ENCODE measurements around the gene TEDDM1. TPM values are rescaled to one million over a fixed set of nuclear protein-coding genes. Genes with fewer than 3 reads are reported as not detected.

The TEDDM1 gene
- total and polyA plus RNA-seq, 10 of the 15 experiments (the other 5 are each of a cell fraction or from before 2014, with no cell fraction given) = 0.11 TPM; not detected in 9

GRCh38 chr1:182405578-182405977, 5.1 kb upstream of the TEDDM1 start (continued):
- no peak for TF ChIP-seq TCF7 (IDR thresholded peaks at IDR 0.05; ENCODE audit: borderline replicate concordance)
- TF ChIP-seq CBFB (IDR thresholded peaks at IDR 0.05; ENCODE audit: low read depth) = no peak
- no peak for TF ChIP-seq PML (IDR thresholded peaks at IDR 0.05; ENCODE audit: low read length)
- TF ChIP-seq PAX8 (IDR thresholded peaks at IDR 0.05) = no peak
- TF ChIP-seq, protein P1, sequence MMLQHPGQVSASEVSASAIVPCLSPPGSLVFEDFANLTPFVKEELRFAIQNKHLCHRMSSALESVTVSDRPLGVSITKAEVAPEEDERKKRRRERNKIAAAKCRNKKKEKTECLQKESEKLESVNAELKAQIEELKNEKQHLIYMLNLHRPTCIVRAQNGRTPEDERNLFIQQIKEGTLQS (IDR thresholded peaks at IDR 0.05; ENCODE audit: borderline replicate concordance, extremely low read depth, low read depth, low read length) = no peak
- TF ChIP-seq MYC (IDR thresholded peaks at IDR 0.05; ENCODE audit: insufficient read depth, insufficient read length, insufficient replicate concordance, low read length, severe bottlenecking) = no peak

GRCh38 chr1:182404781-182405180, 4.3 kb upstream of the TEDDM1 start:
- Histone ChIP-seq H3K79me2 (ENCODE audit: control insufficient read depth, insufficient read depth, low read length) (no peaks in the 10 kb centered on the region), H3K9ac (ENCODE audit: control insufficient read depth, insufficient read depth, low read length) (no peak overlapping the region), H3K27me3 (replicated peaks in 1 of 2; ENCODE audit: control insufficient read depth in 2 of 2, insufficient read depth in 2 of 2, low read length in 1 of 2) (no peaks in the 10 kb centered on the region), H2AFZ (ENCODE audit: control insufficient read depth, low read depth, low read length) (no peak overlapping the region), H3K27ac (ENCODE audit: control insufficient read depth, insufficient read depth) (no peak overlapping the region), H4K20me1 (ENCODE audit: control insufficient read depth, insufficient read depth) (no peaks in the 10 kb centered on the region), H3K36me3 (ENCODE audit: control insufficient read depth in 2 of 2, insufficient read depth in 2 of 2, low read length in 1 of 2) (no peaks in the 10 kb centered on the region), H3K4me1 (ENCODE audit: control insufficient read depth, insufficient read depth, low read length) (no peaks in the 10 kb centered on the region), H3K9me3 (replicated peaks; ENCODE audit: control insufficient read depth, insufficient read depth, low read length) (no peaks in the 10 kb centered on the region; the same call in 2 of the 3 replicates), H3K4me2 (ENCODE audit: control insufficient read depth, insufficient read depth) (no peak overlapping the region), H3K4me3 (no peak overlapping the region)
- BruUV-seq (replicated peaks) = no TSS peak
- ChIA-PET SMC1A (ENCODE audit: uncharacterized antibody, unreplicated experiment) (interaction anchor here (1.0 to 1.7 kb wide), 2 partner anchors 8 to 190 kb away, joined by 3 to 13 read pairs; no protein-coding TSS in a partner anchor), POLR2A (no interaction called here), CTCF (interaction anchor here (0.8 to 1.3 kb wide), 3 partner anchors 8 to 262 kb away, joined by 3 to 5 read pairs (median 3); no protein-coding TSS in a partner anchor), RAD21 (ENCODE audit: unreplicated experiment) (interaction anchor here (1.3 kb wide), 1 partner anchor 261 kb away, joined by 5 read pairs; no protein-coding TSS in a partner anchor)
- TF ChIP-seq RAD21 (IDR thresholded peaks at IDR 0.05; ENCODE audit: insufficient read depth, low read depth, low read length) (0 out of 2 replicates have a peak, but pooled peaks have one; percentile 4), CTCF (IDR thresholded peaks at IDR 0.05 in 2 of 3, conservative IDR thresholded peaks at IDR 0.05 in 1 of 3; ENCODE audit: control insufficient read depth in 2 of 3, extremely low read depth in 1 of 3, insufficient read depth in 1 of 3, low read depth in 3 of 3, low read length in 3 of 3) (0 out of 6 replicates have a peak, but pooled peaks of 1 of the 3 experiments have one; percentile 1), RBBP5 (conservative IDR thresholded peaks at IDR 0.05) (no peak)
- peak; percentile 49; the same call in 2 of the 3 replicates for ATAC-seq
- WGBS (ENCODE audit: insufficient coverage, insufficient replicate concordance, low lambda C conversion rate, missing lambda C conversion rate) = 0% methylated on average over 1 of the region's 1 CpG
- no peak for FAIRE-seq
- intact Hi-C loops (cut with micrococcal nuclease; ENCODE audit: unreplicated experiment) = no loop called here
- in situ Hi-C loops (cut with MboI) = no loop called here
- no peak for DNase-seq (ENCODE audit: low read depth, low spot score)
